Smooth muscle cell (in vitro differentiated cells): ENCODE measurements around the gene AIP. TPM values are rescaled to one million over a fixed set of nuclear protein-coding genes. Genes with fewer than 3 reads are reported as not detected.

Experiments used
- DNase-seq: peaks from one replicate; lab custom pipeline; 2025; ENCODE audit not compliant: unreplicated experiment; lab: John Stamatoyannopoulos, UW
- H2AFZ ChIP-seq: fragments of 200-600 bp; sonication (generic); 2 replicates; pipeline ENCODE4 v1.6.0; 2016; ENCODE audit warnings: antibody characterized with exemption, low read depth, mild to moderate bottlenecking
- H3F3A ChIP-seq: fragments of 200-600 bp; sonication (generic); 2 replicates; pipeline ENCODE4 v1.6.0; 2017; ENCODE audit warnings: antibody characterized with exemption, low read depth
- H3K27ac ChIP-seq: fragments of 200-600 bp; sonication (generic); 2 replicates; pipeline ENCODE4 v1.5.1; 2016; ENCODE audit warnings: low read depth, mild to moderate bottlenecking
- H3K27me3 ChIP-seq: fragments of 200-600 bp; sonication (generic); 2 replicates; pipeline ENCODE4 v1.6.1; 2016; ENCODE audit warnings: low read depth, mild to moderate bottlenecking
- H3K36me3 ChIP-seq: fragments of 200-600 bp; sonication (generic); 2 replicates; pipeline ENCODE4 v1.5.1; 2016; ENCODE audit warnings: low read depth
- H3K4me1 ChIP-seq: fragments of 200-600 bp; sonication (generic); 2 replicates; pipeline ENCODE4 v1.5.1; 2016; ENCODE audit warnings: low read depth
- H3K4me2 ChIP-seq: fragments of 200-600 bp; sonication (generic); 2 replicates; pipeline ENCODE4 v1.6.0; 2016; ENCODE audit warnings: mild to moderate bottlenecking
- H3K4me3 ChIP-seq: fragments of 200-600 bp; sonication (generic); 2 replicates; pipeline ENCODE4 v1.5.1; 2016; ENCODE audit warnings: mild to moderate bottlenecking
- H3K79me2 ChIP-seq: fragments of 200-600 bp; sonication (generic); 2 replicates; pipeline ENCODE4 v1.6.0; 2016; ENCODE audit warnings: low read depth, mild to moderate bottlenecking
- H3K9ac ChIP-seq: fragments of 200-600 bp; sonication (generic); 2 replicates; pipeline ENCODE4 v1.6.0; 2016; ENCODE audit warnings: low read depth
- H3K9me3 ChIP-seq: fragments of 200-600 bp; sonication (generic); replicated peaks from 2 replicates; pipeline ENCODE4 v1.5.1; 2016; ENCODE audit warnings: low read depth
- H4K20me1 ChIP-seq: fragments of 200-600 bp; sonication (generic); 2 replicates; pipeline ENCODE4 v1.6.0; 2016; ENCODE audit warnings: low read depth
- WGBS: methylation state at CpG from one replicate; pipeline ENCODE4 v1.1.7; 2016; ENCODE audit warnings: low lambda C conversion rate; 5-methylcytosine and 5-hydroxymethylcytosine counted together
- polyA plus RNA-seq: library from polyadenylated mRNA; unstranded; fragments of >200 nt; fragmentation: Nextera tagmentation; extraction: Ambion mirVana; gene quantifications from 2 replicates; pipeline ENCODE4 v1.2.1, GENCODE V29; 2016
- total RNA-seq: library from RNA; depleted of rRNA; stranded (reverse); fragments of >200 nt; gene quantifications from 2 replicates; pipeline ENCODE4 v1.2.3, GENCODE V29; 2014
- TF ChIP-seq, protein P1 (sequence below): fragments of 200-600 bp; sonication (generic); IDR thresholded peaks from 2 replicates; pipeline ENCODE4 v1.5.1; 2017; ENCODE audit warnings: borderline replicate concordance, mild to moderate bottlenecking, antibody characterized with exemption; ENCODE audit not compliant: insufficient read depth, poor library complexity, severe bottlenecking

The AIP gene
- total and polyA plus RNA-seq, 2 experiments from 2014 or later: 36.8 to 61.5 TPM

DNA sequence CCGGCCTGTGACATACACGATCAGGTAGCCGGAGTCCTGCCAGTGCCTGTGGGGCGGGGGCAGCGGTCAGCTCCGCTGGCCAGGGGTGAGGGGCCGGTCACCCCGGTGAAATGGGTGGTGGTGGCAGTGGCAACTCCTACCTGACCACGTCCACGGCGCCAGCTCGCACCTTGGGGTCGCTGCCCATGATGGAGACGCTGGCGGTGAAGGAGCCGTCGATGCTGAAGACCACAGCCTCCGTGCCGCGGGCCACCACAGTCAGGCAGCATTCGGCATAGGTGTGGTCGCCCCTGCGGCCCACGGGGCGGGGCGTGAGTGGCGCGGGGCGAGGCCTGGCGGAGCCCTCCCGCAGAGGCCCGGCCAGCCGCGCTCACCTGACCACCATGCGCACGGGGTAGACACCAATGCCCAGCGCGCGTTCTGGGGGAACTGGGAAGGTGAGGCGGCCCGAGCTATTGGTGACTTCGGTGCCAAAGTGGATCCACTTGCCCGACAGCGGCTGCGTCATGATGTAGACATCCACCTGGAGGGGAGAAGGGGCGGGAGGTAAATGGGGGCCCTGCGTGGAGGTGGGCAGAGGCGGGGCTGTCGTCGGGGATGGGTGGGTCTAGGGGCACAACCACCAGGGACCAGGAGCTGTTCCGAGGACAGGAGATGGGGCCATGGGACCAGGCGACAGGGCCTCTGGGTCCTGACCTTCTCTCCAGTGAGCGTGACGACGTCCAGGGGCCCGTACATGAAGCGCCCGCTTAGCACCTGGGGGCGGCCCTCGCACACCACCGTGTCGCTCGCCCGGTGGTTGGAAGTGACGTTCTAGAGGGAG, 10.9 kb downstream of the AIP start:
- Histone ChIP-seq H3K4me1 (no peaks in the 10 kb centered on the region), H4K20me1 (no peaks in the 10 kb centered on the region), H3K36me3 (no peaks in the 10 kb centered on the region), H3K27ac (no peak overlapping the region), H3K27me3 (no peaks in the 10 kb centered on the region), H2AFZ (no peak overlapping the region), H3K79me2 (no peaks in the 10 kb centered on the region), H3K4me2 (no peak overlapping the region), H3K9me3 (no peaks in the 10 kb centered on the region), H3K9ac (no peak overlapping the region), H3K4me3 (no peak overlapping the region), H3F3A (no peaks in the 10 kb centered on the region)
- TF ChIP-seq, protein P1, sequence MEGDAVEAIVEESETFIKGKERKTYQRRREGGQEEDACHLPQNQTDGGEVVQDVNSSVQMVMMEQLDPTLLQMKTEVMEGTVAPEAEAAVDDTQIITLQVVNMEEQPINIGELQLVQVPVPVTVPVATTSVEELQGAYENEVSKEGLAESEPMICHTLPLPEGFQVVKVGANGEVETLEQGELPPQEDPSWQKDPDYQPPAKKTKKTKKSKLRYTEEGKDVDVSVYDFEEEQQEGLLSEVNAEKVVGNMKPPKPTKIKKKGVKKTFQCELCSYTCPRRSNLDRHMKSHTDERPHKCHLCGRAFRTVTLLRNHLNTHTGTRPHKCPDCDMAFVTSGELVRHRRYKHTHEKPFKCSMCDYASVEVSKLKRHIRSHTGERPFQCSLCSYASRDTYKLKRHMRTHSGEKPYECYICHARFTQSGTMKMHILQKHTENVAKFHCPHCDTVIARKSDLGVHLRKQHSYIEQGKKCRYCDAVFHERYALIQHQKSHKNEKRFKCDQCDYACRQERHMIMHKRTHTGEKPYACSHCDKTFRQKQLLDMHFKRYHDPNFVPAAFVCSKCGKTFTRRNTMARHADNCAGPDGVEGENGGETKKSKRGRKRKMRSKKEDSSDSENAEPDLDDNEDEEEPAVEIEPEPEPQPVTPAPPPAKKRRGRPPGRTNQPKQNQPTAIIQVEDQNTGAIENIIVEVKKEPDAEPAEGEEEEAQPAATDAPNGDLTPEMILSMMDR: no peak
- WGBS: 96% methylated on average over 44 of the region's 65 CpGs
- DNase-seq: no peak

GRCh38 chr11:67494371-67495233, 11.8 kb downstream of the AIP start:
- DNase-seq: no peak
- Histone ChIP-seq H3K4me1 (no peaks in the 10 kb centered on the region), H3F3A (no peaks in the 10 kb centered on the region), H3K4me3 (no peak overlapping the region), H4K20me1 (no peaks in the 10 kb centered on the region), H3K9ac (no peak overlapping the region), H3K79me2 (no peaks in the 10 kb centered on the region), H3K36me3 (no peaks in the 10 kb centered on the region), H3K4me2 (no peak overlapping the region), H2AFZ (no peak overlapping the region), H3K27me3 (no peaks in the 10 kb centered on the region), H3K27ac (no peak overlapping the region), H3K9me3 (no peaks in the 10 kb centered on the region)
- TF ChIP-seq, protein P1: no peak
- WGBS: 97% methylated on average over 25 of the region's 59 CpGs

DNA sequence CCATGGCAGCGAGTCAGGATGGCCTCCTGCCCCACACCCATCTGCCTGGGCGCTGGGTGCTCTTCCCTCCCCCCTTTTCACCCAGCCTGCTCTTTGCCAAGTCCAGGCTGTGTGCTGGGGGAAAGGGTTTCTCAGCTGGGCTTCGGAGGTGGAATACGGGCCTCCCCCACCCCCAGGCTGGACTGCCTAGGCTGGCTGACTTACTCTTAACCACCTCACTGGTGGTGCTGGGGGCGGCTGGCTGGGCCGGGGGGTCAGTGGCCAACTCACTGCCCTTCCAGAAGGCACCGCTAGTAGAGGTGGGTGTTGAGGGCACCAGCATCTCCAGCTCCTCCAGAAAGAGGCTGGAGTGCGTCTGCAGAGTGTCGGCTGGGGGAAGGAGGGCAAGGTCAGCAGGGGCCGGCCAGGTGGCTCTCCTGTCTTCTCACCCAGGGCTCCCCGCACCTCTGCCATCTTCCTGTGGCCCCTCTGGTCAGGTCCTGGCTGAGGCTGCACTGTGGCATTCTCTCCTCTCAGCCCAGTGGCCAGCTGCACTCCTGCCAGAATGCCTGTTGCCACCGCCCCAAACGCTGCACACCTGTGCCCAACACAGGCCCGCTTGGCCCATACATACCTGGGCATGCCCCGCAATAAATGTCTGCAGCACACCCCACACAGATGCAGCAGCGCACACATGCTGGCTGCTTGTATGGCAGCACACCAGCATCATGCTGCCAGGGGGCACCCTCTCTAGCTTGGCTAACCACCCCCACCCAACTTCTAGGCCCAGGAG, 12.6 kb downstream of the AIP start:
- Histone ChIP-seq H2AFZ (no peak overlapping the region), H3F3A (no peaks in the 10 kb centered on the region), H3K9ac (no peak overlapping the region), H3K36me3 (no peaks in the 10 kb centered on the region), H3K27me3 (no peaks in the 10 kb centered on the region), H3K4me3 (no peak overlapping the region), H3K9me3 (no peaks in the 10 kb centered on the region), H3K79me2 (no peaks in the 10 kb centered on the region), H3K27ac (no peak overlapping the region), H3K4me2 (no peak overlapping the region), H4K20me1 (no peaks in the 10 kb centered on the region), H3K4me1 (no peaks in the 10 kb centered on the region)
- TF ChIP-seq, protein P1: no peak
- 96% methylated on average over 16 of the region's 16 CpGs for WGBS
- no peak for DNase-seq
